LNCAP (cell line): Measurements from ENCODE around the gene TPO.

Experiments
- TF ChIP-seq, protein P1 (sequence below): fragments of 450-650 bp; IDR thresholded peaks from 2 replicates; pipeline ENCODE4 v1.5.1; 2017; ENCODE audit warnings: mild to moderate bottlenecking

TPO gene

DNA sequence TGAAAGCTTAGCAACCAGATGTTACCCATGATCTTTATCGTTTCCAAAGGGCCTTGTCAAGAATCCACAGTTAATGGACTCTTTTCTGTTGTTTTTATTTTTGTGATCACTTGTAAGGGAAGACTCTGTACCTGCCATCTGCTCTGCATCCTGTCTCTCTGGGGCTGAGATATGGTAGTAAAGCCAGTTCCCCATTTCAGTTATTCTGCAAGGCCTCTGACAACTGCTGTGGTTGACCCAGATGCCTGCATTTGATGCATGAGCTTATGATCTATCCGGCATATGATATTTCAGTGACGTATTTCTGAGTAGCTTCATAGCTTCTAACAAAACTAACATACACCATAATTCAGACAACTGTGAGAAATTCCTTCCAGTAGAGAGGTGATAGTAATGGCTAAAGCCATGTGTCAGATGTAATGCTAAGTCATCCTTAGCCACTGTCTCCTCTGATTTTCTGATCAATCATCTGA lies 105.1 kb downstream of the TPO start:
- TF ChIP-seq, protein P1, sequence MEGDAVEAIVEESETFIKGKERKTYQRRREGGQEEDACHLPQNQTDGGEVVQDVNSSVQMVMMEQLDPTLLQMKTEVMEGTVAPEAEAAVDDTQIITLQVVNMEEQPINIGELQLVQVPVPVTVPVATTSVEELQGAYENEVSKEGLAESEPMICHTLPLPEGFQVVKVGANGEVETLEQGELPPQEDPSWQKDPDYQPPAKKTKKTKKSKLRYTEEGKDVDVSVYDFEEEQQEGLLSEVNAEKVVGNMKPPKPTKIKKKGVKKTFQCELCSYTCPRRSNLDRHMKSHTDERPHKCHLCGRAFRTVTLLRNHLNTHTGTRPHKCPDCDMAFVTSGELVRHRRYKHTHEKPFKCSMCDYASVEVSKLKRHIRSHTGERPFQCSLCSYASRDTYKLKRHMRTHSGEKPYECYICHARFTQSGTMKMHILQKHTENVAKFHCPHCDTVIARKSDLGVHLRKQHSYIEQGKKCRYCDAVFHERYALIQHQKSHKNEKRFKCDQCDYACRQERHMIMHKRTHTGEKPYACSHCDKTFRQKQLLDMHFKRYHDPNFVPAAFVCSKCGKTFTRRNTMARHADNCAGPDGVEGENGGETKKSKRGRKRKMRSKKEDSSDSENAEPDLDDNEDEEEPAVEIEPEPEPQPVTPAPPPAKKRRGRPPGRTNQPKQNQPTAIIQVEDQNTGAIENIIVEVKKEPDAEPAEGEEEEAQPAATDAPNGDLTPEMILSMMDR = no peak

GRCh38 chr2:1518867-1519530 lies 105.7 kb downstream of the TPO start:
- TF ChIP-seq, protein P1 = no peak

- TF ChIP-seq, protein P1 = no peak
Measured at GRCh38 chr2:1521191-1521877, 108.1 kb downstream of the TPO start.

DNA sequence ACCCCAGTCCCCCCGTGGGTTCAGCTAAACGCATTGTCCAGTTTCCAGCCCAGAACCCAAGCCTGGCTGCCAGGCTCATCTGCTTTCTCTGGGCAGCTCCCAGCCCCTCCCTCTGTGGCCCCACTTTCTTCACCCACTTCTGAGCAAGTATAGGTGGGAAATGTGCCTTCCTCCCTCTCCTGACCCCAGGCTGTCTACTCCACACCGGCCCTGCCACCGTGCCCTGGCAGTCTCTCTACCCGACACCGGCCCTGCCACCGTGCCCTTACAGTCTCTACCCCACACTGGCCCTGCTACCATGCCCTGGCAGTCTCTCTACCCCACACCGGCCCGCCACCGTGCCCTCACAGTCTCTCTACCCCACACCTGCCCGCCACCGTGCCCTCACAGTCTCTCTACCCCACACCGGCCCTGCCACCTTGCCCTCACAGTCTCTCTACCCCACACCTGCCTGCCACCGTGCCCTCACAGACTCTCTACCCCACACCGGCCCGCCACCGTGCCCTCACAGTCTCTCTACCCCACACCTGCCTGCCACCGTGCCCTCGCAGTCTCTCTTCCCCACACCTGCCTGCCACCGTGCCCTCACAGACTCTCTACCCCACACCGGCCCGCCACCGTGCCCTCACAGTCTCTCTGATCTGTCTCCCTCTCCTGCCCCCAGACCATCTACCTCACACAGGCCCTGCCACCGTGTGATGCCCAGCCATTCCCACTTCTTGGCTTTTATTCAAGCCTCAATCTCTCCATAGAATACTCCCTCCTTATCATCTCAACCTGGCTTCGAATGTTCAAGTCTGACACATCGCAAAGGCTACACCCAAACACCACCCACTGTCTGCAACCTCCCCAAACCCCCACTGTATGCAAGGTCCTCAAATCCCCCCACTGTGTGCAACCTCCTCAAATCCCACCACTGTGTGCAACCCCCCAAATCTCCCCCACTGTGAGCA lies 108.9 kb downstream of the TPO start:
- TF ChIP-seq, protein P1 = no peak

GRCh38 chr2:1527153-1527992 lies 114.1 kb downstream of the TPO start:
- TF ChIP-seq, protein P1 = no peak

- TF ChIP-seq, protein P1 = no peak
Measured at GRCh38 chr2:1528273-1529064, 115.2 kb downstream of the TPO start.
